ENCODE measurements around the gene CUBN.

DNA sequence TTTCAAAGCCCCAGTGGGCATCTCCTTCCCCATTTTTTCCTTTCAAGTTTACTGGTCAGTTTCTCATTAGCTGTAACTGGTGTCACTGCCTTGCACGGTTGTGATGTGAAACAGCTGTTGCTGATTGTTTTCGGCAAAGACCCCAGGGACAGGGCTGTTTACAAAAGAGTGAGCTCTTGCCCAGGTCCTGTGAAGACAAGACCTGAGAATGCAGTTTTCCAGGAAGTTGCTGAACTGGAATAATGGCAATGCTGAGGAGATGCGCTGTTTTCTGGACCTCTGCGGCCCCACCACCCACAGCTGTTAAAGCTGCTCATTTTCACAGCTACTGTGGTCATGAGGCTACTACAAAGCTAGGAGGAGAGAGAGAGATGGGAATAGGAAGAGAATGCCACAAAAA lies 195.8 kb downstream of the CUBN start:
- TF ChIP-seq, protein P1, sequence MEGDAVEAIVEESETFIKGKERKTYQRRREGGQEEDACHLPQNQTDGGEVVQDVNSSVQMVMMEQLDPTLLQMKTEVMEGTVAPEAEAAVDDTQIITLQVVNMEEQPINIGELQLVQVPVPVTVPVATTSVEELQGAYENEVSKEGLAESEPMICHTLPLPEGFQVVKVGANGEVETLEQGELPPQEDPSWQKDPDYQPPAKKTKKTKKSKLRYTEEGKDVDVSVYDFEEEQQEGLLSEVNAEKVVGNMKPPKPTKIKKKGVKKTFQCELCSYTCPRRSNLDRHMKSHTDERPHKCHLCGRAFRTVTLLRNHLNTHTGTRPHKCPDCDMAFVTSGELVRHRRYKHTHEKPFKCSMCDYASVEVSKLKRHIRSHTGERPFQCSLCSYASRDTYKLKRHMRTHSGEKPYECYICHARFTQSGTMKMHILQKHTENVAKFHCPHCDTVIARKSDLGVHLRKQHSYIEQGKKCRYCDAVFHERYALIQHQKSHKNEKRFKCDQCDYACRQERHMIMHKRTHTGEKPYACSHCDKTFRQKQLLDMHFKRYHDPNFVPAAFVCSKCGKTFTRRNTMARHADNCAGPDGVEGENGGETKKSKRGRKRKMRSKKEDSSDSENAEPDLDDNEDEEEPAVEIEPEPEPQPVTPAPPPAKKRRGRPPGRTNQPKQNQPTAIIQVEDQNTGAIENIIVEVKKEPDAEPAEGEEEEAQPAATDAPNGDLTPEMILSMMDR (tag by site-specific recombination; IDR thresholded peaks at IDR 0.05): no peak
- TF ChIP-seq, protein P2, sequence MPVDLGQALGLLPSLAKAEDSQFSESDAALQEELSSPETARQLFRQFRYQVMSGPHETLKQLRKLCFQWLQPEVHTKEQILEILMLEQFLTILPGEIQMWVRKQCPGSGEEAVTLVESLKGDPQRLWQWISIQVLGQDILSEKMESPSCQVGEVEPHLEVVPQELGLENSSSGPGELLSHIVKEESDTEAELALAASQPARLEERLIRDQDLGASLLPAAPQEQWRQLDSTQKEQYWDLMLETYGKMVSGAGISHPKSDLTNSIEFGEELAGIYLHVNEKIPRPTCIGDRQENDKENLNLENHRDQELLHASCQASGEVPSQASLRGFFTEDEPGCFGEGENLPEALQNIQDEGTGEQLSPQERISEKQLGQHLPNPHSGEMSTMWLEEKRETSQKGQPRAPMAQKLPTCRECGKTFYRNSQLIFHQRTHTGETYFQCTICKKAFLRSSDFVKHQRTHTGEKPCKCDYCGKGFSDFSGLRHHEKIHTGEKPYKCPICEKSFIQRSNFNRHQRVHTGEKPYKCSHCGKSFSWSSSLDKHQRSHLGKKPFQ (tag by site-specific recombination; IDR thresholded peaks at IDR 0.05): no peak
- TF ChIP-seq MYNN (tag by site-specific recombination; IDR thresholded peaks at IDR 0.05; ENCODE audit: borderline replicate concordance): no peak
- TF ChIP-seq ZNF670 (tag by site-specific recombination; IDR thresholded peaks at IDR 0.05; ENCODE audit: low read depth): no peak
- TF ChIP-seq ZFP3 (tag by site-specific recombination; IDR thresholded peaks at IDR 0.05; ENCODE audit: low read depth): no peak
- TF ChIP-seq ZNF423 (tag by site-specific recombination; IDR thresholded peaks at IDR 0.05): no peak
- no peak for TF ChIP-seq PRDM1 (tag by site-specific recombination; IDR thresholded peaks at IDR 0.05)
- TF ChIP-seq ZNF274 (IDR thresholded peaks at IDR 0.05; ENCODE audit: low read length): no peak
- no peak for TF ChIP-seq ZNF274 (tag by site-specific recombination; IDR thresholded peaks at IDR 0.05; ENCODE audit: borderline replicate concordance)
